OCI-LY3 (cell line): Measurements from ENCODE around the gene SREBF1.

ENCODE experiments used
- H2AFZ ChIP-seq: fragments of 200-600, 300-600 bp; shearing (Covaris generic); 2 replicates; pipeline ENCODE4 v1.6.0; 2014; ENCODE audit warnings: antibody characterized with exemption, low read depth, low read length
- H3K27ac ChIP-seq: fragments of 200-600, 300-600 bp; sonication (generic); 2 replicates; pipeline ENCODE4 v1.5.1; 2014; ENCODE audit warnings: mild to moderate bottlenecking, low read length, moderate library complexity, mixed read lengths
- H3K27me3 ChIP-seq: fragments of 200-600, 300-600 bp; sonication (generic); 2 replicates; pipeline ENCODE4 v1.6.1; 2014; ENCODE audit warnings: low read depth, low read length, mixed read lengths
- H3K36me3 ChIP-seq: fragments of 200-600, 300-600 bp; sonication (generic); replicated peaks from 2 replicates; pipeline ENCODE3; 2014; ENCODE audit warnings: low read depth, low read length, mixed read lengths
- H3K4me1 ChIP-seq: fragments of 300-600, 200-600 bp; sonication (generic); 2 replicates; pipeline ENCODE4 v1.6.1; 2014; ENCODE audit warnings: low read length, mixed read lengths
- H3K4me2 ChIP-seq: fragments of 200-600, 300-600 bp; sonication (generic); 2 replicates; pipeline ENCODE4 v1.6.1; 2014; ENCODE audit warnings: low read length, mixed read lengths
- H3K4me3 ChIP-seq: fragments of 300-600, 200-600 bp; sonication (generic); 2 replicates; pipeline ENCODE4 v1.5.1; 2014; ENCODE audit warnings: antibody characterized with exemption, mild to moderate bottlenecking, low read length, moderate library complexity
- H3K79me2 ChIP-seq: fragments of 300-600, 200-600 bp; shearing (Covaris generic); 2 replicates; pipeline ENCODE4 v1.6.1; 2014; ENCODE audit warnings: mild to moderate bottlenecking, low read length, mixed read lengths
- H3K9ac ChIP-seq: fragments of 300-600, 200-600 bp; shearing (Covaris generic); 2 replicates; pipeline ENCODE4 v1.6.0; 2014; ENCODE audit warnings: mild to moderate bottlenecking, low read length, moderate library complexity
- H3K9me3 ChIP-seq: fragments of 200-600, 300-600 bp; shearing (Covaris generic); 2 replicates; pipeline ENCODE4 v1.6.1; 2014; ENCODE audit warnings: low read length, mixed read lengths; ENCODE audit not compliant: insufficient read depth
- H4K20me1 ChIP-seq: fragments of 200-600, 300-600 bp; sonication (generic); 2 replicates; pipeline ENCODE4 v1.6.1; 2016; ENCODE audit warnings: low read length, mixed read lengths; ENCODE audit not compliant: insufficient read depth
- EZH2phosphoT487 ChIP-seq: fragments of 200-600 bp; shearing (Covaris generic); IDR thresholded peaks from 2 replicates; pipeline ENCODE4 v1.6.1; 2018; ENCODE audit warnings: antibody characterized with exemption, mixed run types, low read depth
- TF ChIP-seq, protein P1 (sequence below): fragments of 200-600, 300-600 bp; sonication (generic); IDR thresholded peaks from 2 replicates; pipeline ENCODE4 v1.5.1; 2014; ENCODE audit warnings: antibody characterized with exemption, low read length, low read depth

Gene SREBF1

DNA sequence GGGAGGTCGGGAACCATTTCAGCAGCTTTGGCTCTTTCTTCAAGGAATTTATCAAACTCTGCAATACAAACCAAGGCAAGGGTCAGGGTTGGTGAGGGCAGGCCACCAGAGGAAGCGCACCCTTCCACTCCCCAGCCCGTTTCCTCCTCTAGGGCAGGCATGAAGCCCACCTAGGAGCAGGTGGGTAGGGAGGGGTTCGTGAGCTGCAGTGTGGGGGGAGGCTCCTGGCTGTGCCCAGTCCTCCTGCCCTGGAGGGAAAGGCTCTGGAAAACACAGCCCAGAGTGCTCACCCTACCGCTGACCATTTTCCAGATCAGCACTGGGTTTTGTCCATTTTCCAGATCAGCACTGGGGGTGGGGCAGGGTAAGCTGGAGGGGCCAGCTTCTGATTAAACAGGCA lies 10.9 kb upstream of the SREBF1 start:
- Histone ChIP-seq H3K4me1 (peaks cover 11% of the 10 kb centered on the region), H3K27me3 (no peaks in the 10 kb centered on the region), H3K79me2 (no peaks in the 10 kb centered on the region), H4K20me1 (no peaks in the 10 kb centered on the region), H2AFZ (no peak overlapping the region), H3K36me3 (no peaks in the 10 kb centered on the region), H3K9ac (no peak overlapping the region), H3K9me3 (no peaks in the 10 kb centered on the region), H3K27ac (no peak overlapping the region), H3K4me2 (no peak overlapping the region), H3K4me3 (no peak overlapping the region)
- TF ChIP-seq, protein P1, sequence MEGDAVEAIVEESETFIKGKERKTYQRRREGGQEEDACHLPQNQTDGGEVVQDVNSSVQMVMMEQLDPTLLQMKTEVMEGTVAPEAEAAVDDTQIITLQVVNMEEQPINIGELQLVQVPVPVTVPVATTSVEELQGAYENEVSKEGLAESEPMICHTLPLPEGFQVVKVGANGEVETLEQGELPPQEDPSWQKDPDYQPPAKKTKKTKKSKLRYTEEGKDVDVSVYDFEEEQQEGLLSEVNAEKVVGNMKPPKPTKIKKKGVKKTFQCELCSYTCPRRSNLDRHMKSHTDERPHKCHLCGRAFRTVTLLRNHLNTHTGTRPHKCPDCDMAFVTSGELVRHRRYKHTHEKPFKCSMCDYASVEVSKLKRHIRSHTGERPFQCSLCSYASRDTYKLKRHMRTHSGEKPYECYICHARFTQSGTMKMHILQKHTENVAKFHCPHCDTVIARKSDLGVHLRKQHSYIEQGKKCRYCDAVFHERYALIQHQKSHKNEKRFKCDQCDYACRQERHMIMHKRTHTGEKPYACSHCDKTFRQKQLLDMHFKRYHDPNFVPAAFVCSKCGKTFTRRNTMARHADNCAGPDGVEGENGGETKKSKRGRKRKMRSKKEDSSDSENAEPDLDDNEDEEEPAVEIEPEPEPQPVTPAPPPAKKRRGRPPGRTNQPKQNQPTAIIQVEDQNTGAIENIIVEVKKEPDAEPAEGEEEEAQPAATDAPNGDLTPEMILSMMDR = no peak
- no peak for TF ChIP-seq EZH2phosphoT487

DNA sequence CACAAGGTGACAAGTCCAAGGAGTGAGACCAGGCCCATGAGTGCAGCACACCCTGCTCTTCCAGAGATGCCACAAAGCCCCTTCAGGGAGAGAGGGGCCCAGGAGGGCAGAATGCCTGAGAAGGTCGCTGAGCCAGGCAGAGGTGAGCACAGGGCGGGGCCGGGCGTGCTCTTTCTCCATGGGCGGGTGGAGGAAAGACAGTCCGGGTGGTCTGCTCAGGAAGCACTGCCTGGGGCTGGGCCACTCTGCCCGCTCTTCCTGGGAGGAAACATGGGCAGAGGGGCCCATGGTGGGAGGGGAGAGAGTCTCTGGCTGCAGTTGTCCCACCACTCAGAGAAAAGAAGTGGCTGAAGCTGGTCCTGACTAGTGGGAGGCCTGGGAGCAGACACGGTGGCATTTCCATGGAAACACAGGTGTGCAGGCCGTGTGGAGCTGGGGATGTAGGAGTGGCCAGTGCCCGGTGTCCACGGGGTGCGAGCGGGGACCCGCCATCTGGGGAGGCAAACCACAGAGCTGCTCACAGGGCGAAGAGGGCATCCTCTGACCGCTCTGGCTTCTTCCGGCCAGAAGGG lies 10.4 kb upstream of the SREBF1 start:
- Histone ChIP-seq H3K79me2 (no peaks in the 10 kb centered on the region), H3K9ac (no peak overlapping the region), H2AFZ (no peak overlapping the region), H3K9me3 (no peaks in the 10 kb centered on the region), H3K4me3 (no peak overlapping the region), H3K27me3 (no peaks in the 10 kb centered on the region), H3K4me1 (peaks cover 11% of the 10 kb centered on the region), H3K36me3 (no peaks in the 10 kb centered on the region), H4K20me1 (no peaks in the 10 kb centered on the region), H3K27ac (no peak overlapping the region), H3K4me2 (no peak overlapping the region)
- TF ChIP-seq, protein P1 = no peak
- no peak for TF ChIP-seq EZH2phosphoT487

DNA sequence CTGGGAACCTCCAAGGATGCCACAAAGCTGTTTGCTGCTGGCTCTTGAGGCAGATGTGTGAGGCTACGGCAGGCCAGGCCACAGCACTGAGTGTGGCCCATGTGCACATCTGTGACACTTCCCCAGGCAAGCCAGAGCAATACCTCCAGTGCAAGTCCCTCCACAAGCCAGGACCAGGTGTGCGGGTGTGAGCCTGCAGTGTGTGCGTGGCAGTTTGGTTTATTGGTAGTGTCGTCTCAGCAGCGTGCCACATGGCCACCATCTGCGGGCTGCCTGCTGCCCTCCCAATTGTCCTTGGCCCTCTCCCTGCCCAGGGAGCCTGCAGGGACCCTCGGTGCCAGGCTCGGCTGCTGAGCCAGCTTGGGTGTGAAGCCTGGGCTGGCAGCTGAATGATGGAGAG lies 9.9 kb upstream of the SREBF1 start:
- no peak overlapping the region for H3K27ac ChIP-seq
- no peak overlapping the region for H3K4me2 ChIP-seq

DNA sequence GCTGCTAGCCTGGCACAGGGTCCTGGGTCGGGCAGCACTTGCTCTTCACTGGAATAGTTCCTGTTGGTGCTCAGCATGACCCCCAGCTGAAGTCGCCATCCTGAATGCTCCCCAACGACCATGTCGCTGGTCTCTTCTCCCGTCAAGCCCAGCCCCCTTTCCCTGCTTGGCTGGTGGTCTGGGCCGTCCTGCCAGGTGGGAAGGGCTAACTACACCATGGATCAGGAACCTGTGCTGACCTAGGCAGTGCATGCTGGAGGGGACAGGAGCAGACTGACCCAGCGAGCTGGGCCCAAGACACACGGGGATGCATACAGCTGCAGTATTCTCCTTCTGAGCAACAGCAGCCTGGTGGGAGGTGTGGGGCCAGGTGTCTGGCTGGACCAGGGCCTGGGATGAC lies 9.2 kb upstream of the SREBF1 start:
- Histone ChIP-seq H3K4me3 (no peak overlapping the region), H3K4me2 (no peak overlapping the region), H3K4me1 (peaks cover 14% of the 10 kb centered on the region), H3K27ac (no peak overlapping the region), H3K9me3 (no peaks in the 10 kb centered on the region), H3K27me3 (no peaks in the 10 kb centered on the region), H3K79me2 (no peaks in the 10 kb centered on the region), H2AFZ (no peak overlapping the region), H4K20me1 (no peaks in the 10 kb centered on the region), H3K9ac (no peak overlapping the region), H3K36me3 (no peaks in the 10 kb centered on the region)
- no peak for TF ChIP-seq EZH2phosphoT487
- TF ChIP-seq, protein P1 = no peak

More for the DNA sequence above, 9.9 kb upstream of the SREBF1 start:
- H3K4me3 ChIP-seq = no peak overlapping the region
- no peaks in the 10 kb centered on the region for H3K9me3 ChIP-seq
- peaks cover 11% of the 10 kb centered on the region for H3K4me1 ChIP-seq
- no peak for TF ChIP-seq EZH2phosphoT487
- H3K27me3 ChIP-seq = no peaks in the 10 kb centered on the region
- H3K9ac ChIP-seq = no peak overlapping the region
- H2AFZ ChIP-seq = no peak overlapping the region
- H4K20me1 ChIP-seq = no peaks in the 10 kb centered on the region
- no peaks in the 10 kb centered on the region for H3K36me3 ChIP-seq
- H3K79me2 ChIP-seq = no peaks in the 10 kb centered on the region
